Astrocyte (in vitro differentiated cells and primary cell): ENCODE measurements around the gene LMF1. TPM values are rescaled to one million over a fixed set of nuclear protein-coding genes. Genes with fewer than 3 reads are reported as not detected.

Source experiments
- DNase-seq: peaks from one replicate; pipeline ENCODE4 v3.0.0-alpha.2; 2010; ENCODE audit warnings: low read depth
- FAIRE-seq: peaks from 2 replicates; lab custom pipeline; 2011; peaks lifted over from hg19 to GRCh38; lab: Jason Lieb, UNC
- H2AFZ ChIP-seq: 2 replicates; pipeline ENCODE4 v1.6.0; 2012; ENCODE audit warnings: low read depth, low read length, inconsistent platforms
- H3K27ac ChIP-seq: 2 replicates; pipeline ENCODE4 v1.5.1; 2011; ENCODE audit warnings: low read depth, low read length, inconsistent platforms
- H3K27me3 ChIP-seq: 2 replicates; pipeline ENCODE4 v1.6.0; 2011; ENCODE audit warnings: low read length, inconsistent platforms; ENCODE audit not compliant: insufficient read depth
- H3K36me3 ChIP-seq: 2 replicates; pipeline ENCODE4 v1.5.1; 2011; ENCODE audit warnings: low read length, inconsistent platforms; ENCODE audit not compliant: insufficient read depth
- H3K4me1 ChIP-seq: 2 replicates; pipeline ENCODE4 v1.5.1; 2011; ENCODE audit warnings: low read length, inconsistent platforms; ENCODE audit not compliant: insufficient read depth
- H3K4me2 ChIP-seq: 2 replicates; pipeline ENCODE4 v1.6.0; 2012; ENCODE audit warnings: low read length, inconsistent platforms
- H3K4me3 ChIP-seq: 2 replicates; pipeline ENCODE4 v1.5.1; 2011; ENCODE audit warnings: low read depth, mild to moderate bottlenecking, low read length, inconsistent platforms; ENCODE audit not compliant: insufficient read depth
- H3K79me2 ChIP-seq: 2 replicates; pipeline ENCODE4 v1.6.0; 2012; ENCODE audit warnings: mild to moderate bottlenecking, low read length, inconsistent platforms; ENCODE audit not compliant: insufficient read depth
- H3K9ac ChIP-seq: 2 replicates; pipeline ENCODE4 v1.6.0; 2012; ENCODE audit warnings: mild to moderate bottlenecking, low read length, inconsistent platforms
- H3K9me3 ChIP-seq: 2 replicates; pipeline ENCODE4 v1.5.1; 2012; ENCODE audit warnings: low read depth, mild to moderate bottlenecking, low read length, inconsistent platforms; ENCODE audit not compliant: insufficient read depth
- H4K20me1 ChIP-seq: 2 replicates; pipeline ENCODE4 v1.6.0; 2012; ENCODE audit warnings: low read length, inconsistent platforms; ENCODE audit not compliant: insufficient read depth
- H3K27ac Mint-ChIP-seq: one replicate; pipeline ENCODE4 v1.8.0; 2021; ENCODE audit warnings: mild to moderate bottlenecking, mixed read lengths; ENCODE audit not compliant: unreplicated experiment
- H3K27me3 Mint-ChIP-seq: one replicate; pipeline ENCODE4 v1.8.0; 2021; ENCODE audit warnings: low read depth, mixed read lengths; ENCODE audit not compliant: unreplicated experiment
- H3K36me3 Mint-ChIP-seq: one replicate; pipeline ENCODE4 v1.8.0; 2021; ENCODE audit warnings: low read depth, mixed read lengths; ENCODE audit not compliant: unreplicated experiment
- H3K4me1 Mint-ChIP-seq: one replicate; pipeline ENCODE4 v1.8.0; 2021; ENCODE audit warnings: low read depth, mixed read lengths; ENCODE audit not compliant: unreplicated experiment
- H3K4me3 Mint-ChIP-seq: one replicate; pipeline ENCODE4 v1.8.0; 2021; ENCODE audit warnings: mild to moderate bottlenecking, moderate library complexity, mixed read lengths; ENCODE audit not compliant: unreplicated experiment
- H3K9me3 Mint-ChIP-seq: one replicate; pipeline ENCODE4 v1.8.0; 2021; ENCODE audit warnings: mild to moderate bottlenecking, mixed read lengths; ENCODE audit not compliant: unreplicated experiment
- EZH2 ChIP-seq: IDR thresholded peaks from 2 replicates; pipeline ENCODE4 v1.6.1; 2012; ENCODE audit warnings: mild to moderate bottlenecking, low read length, inconsistent platforms; ENCODE audit not compliant: insufficient read depth
- total RNA-seq: library from RNA; stranded (reverse); gene quantifications from 2 replicates; pipeline ENCODE4 v1.2.1, GENCODE V29; 2021
- TF ChIP-seq, protein P1 (sequence below): IDR thresholded peaks from 2 replicates; pipeline ENCODE4 v1.5.1; 2011; ENCODE audit warnings: low read depth, mild to moderate bottlenecking, inconsistent platforms, low read length, moderate library complexity; ENCODE audit not compliant: insufficient read depth

LMF1 gene
- total RNA-seq, 1 donor from 2014 or later: 12.6 TPM

DNA sequence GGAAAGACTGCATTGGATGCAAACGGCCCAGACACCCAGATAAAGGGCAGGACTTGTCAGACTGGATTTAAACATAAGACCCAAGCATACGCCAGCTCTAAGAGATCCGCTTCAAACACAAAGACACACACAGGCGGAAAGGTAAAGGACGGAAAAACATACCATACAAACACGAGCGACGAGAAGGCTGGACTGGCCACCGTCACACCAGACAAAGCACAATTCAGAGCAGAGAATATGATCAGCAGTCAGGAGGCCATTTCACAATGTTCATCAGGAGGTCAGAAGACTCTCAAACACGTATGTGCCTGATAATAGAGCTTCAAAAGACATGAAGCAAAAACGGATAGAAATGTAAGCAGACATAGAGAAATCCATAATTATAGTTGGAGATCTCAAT lies 85.4 kb downstream of the LMF1 start:
- Histone ChIP-seq H3K4me1 (no peaks in the 10 kb centered on the region), H3K4me2 (no peak overlapping the region), H3K4me3 (no peak overlapping the region), H3K27me3 (peaks cover 6% of the 10 kb centered on the region), H2AFZ (no peak overlapping the region), H4K20me1 (no peaks in the 10 kb centered on the region), H3K9ac (no peak overlapping the region), H3K27ac (no peak overlapping the region), H3K36me3 (no peaks in the 10 kb centered on the region), H3K79me2 (no peaks in the 10 kb centered on the region), H3K9me3 (no peaks in the 10 kb centered on the region)
- Mint-ChIP-seq H3K36me3 (peaks cover 5% of the 10 kb centered on the region), H3K27ac (no peak overlapping the region), H3K9me3 (peaks cover 2% of the 10 kb centered on the region), H3K27me3 (peaks cover 4% of the 10 kb centered on the region), H3K4me1 (no peaks in the 10 kb centered on the region), H3K4me3 (no peak overlapping the region)
- TF ChIP-seq, protein P1, sequence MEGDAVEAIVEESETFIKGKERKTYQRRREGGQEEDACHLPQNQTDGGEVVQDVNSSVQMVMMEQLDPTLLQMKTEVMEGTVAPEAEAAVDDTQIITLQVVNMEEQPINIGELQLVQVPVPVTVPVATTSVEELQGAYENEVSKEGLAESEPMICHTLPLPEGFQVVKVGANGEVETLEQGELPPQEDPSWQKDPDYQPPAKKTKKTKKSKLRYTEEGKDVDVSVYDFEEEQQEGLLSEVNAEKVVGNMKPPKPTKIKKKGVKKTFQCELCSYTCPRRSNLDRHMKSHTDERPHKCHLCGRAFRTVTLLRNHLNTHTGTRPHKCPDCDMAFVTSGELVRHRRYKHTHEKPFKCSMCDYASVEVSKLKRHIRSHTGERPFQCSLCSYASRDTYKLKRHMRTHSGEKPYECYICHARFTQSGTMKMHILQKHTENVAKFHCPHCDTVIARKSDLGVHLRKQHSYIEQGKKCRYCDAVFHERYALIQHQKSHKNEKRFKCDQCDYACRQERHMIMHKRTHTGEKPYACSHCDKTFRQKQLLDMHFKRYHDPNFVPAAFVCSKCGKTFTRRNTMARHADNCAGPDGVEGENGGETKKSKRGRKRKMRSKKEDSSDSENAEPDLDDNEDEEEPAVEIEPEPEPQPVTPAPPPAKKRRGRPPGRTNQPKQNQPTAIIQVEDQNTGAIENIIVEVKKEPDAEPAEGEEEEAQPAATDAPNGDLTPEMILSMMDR: no peak
- TF ChIP-seq EZH2: no peak
- FAIRE-seq (no peak), DNase-seq (no peak)

DNA sequence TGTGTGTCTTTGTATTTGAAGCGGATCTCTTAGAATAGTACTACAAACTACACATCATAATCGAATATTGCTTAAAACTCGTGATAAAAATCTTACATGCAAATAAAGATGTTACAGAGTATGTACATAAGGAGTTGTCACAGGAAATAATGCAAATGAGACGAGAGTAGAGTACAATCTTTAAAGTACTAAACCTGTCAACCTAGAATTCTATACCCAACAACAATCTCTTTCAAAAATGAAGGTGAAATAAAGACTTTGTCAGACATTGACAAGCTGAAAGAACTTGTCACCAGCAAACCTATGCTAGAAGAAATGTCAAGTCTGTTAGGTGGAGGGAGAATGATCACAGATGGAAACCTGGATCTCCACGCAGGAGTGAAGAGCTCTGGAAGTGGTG lies 86.6 kb downstream of the LMF1 start:
- peaks cover 2% of the 10 kb centered on the region for H3K27me3 Mint-ChIP-seq
- Histone ChIP-seq H2AFZ (no peak overlapping the region), H3K4me1 (no peaks in the 10 kb centered on the region), H3K9ac (no peak overlapping the region), H3K4me3 (no peak overlapping the region), H3K9me3 (no peaks in the 10 kb centered on the region), H3K79me2 (no peaks in the 10 kb centered on the region), H3K27ac (no peak overlapping the region), H3K4me2 (no peak overlapping the region), H3K27me3 (peaks cover 6% of the 10 kb centered on the region), H4K20me1 (no peaks in the 10 kb centered on the region), H3K36me3 (no peaks in the 10 kb centered on the region)
- no peak for FAIRE-seq
- peaks cover 5% of the 10 kb centered on the region for H3K36me3 Mint-ChIP-seq
- H3K27ac Mint-ChIP-seq: no peak overlapping the region
- no peaks in the 10 kb centered on the region for H3K4me1 Mint-ChIP-seq
- peaks cover 2% of the 10 kb centered on the region for H3K9me3 Mint-ChIP-seq
- DNase-seq: no peak
- TF ChIP-seq, protein P1: no peak
- TF ChIP-seq EZH2: no peak
- H3K4me3 Mint-ChIP-seq: no peak overlapping the region

DNA sequence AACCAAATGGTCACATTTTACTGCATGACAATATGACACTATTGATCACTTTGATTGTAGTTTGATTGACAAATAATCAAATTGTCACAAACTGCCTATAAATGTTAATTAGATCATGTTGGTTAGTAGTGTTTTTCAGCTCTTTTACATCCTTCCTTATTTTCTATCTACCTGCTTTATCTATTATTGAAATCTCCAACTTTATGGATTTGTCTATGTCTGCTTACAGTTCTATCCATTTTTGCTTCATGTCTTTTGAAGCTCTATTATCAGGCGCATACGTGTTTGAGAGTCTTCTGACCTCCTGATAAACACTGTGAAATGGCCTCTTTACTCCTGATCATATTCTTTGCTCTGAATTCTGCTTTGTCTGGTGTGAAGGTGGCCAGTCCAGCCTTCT lies 87.0 kb downstream of the LMF1 start:
- Mint-ChIP-seq H3K4me1 (no peaks in the 10 kb centered on the region), H3K4me3 (no peak overlapping the region), H3K27ac (no peak overlapping the region), H3K27me3 (peaks cover 2% of the 10 kb centered on the region), H3K36me3 (peaks cover 5% of the 10 kb centered on the region), H3K9me3 (peaks cover 2% of the 10 kb centered on the region)
- TF ChIP-seq, protein P1: no peak
- TF ChIP-seq EZH2: no peak
- Histone ChIP-seq H3K9ac (no peak overlapping the region), H3K27me3 (peaks cover 6% of the 10 kb centered on the region), H3K27ac (no peak overlapping the region), H3K9me3 (no peaks in the 10 kb centered on the region), H3K36me3 (no peaks in the 10 kb centered on the region), H3K4me1 (no peaks in the 10 kb centered on the region), H4K20me1 (no peaks in the 10 kb centered on the region), H3K4me2 (no peak overlapping the region), H2AFZ (no peak overlapping the region), H3K79me2 (no peaks in the 10 kb centered on the region), H3K4me3 (no peak overlapping the region)
- FAIRE-seq (no peak), DNase-seq (no peak)
